Breast epithelium (tissue), 4 donors: Measurements from ENCODE around the gene ASTN1. TPM values are rescaled to one million over a fixed set of nuclear protein-coding genes. Genes with fewer than 3 reads are reported as not detected.

Experiments
- DNase-seq, 2 donors: peaks; one replicate each; pipeline ENCODE4 v3.0.0-alpha.2; 2019; ENCODE audit warnings: low spot score in 2 of 2
- H3K27ac ChIP-seq, 2 donors: fragments of 200-600 bp; sonication (generic) in 1 of 2; one replicate each; pipeline ENCODE4 v1.5.1; 2016 to 2019; ENCODE audit warnings: mild to moderate bottlenecking in 1 of 2
- H3K27me3 ChIP-seq, 2 donors: fragments of 200-600 bp; sonication (generic) in 1 of 2; one replicate each; pipeline versions ENCODE4 v1.5.1 to v1.6.0; 2017 to 2019; ENCODE audit warnings: control low read depth in 1 of 2, mild to moderate bottlenecking in 1 of 2
- H3K36me3 ChIP-seq: fragments of 200-600 bp; one replicate; pipeline ENCODE4 v1.5.1; 2019
- H3K4me1 ChIP-seq, 2 donors: fragments of 200-600 bp; sonication (generic); one replicate each; pipeline ENCODE4 v1.5.1; 2016 to 2019; ENCODE audit warnings: control low read depth in 1 of 2
- H3K4me3 ChIP-seq, 3 donors: fragments of 200-600 bp; sonication (generic); 1 replicate in 2 of 3; 2 replicates in 1 of 3; pipeline ENCODE4 v1.5.1; 2016 to 2019; ENCODE audit warnings: mild to moderate bottlenecking in 3 of 3, moderate library complexity in 2 of 3
- H3K9me3 ChIP-seq, 2 donors: fragments of 200-600 bp; sonication (generic) in 1 of 2; one replicate each; pipeline ENCODE4 v1.5.1; 2016 to 2019; ENCODE audit warnings: control low read depth in 1 of 2
- CTCF ChIP-seq, 3 donors: fragments of 450-650 bp; IDR thresholded peaks; one replicate each; pipeline ENCODE4 v1.5.1; 2016 to 2017; ENCODE audit warnings: antibody characterized with exemption in 3 of 3, mild to moderate bottlenecking in 3 of 3, moderate library complexity in 3 of 3
- POLR2A ChIP-seq: fragments of 450-650 bp; IDR thresholded peaks from one replicate; pipeline ENCODE4 v1.6.1; 2016; ENCODE audit warnings: antibody characterized with exemption, mild to moderate bottlenecking, moderate library complexity
- POLR2AphosphoS5 ChIP-seq, 3 donors: sonication (generic); formaldehyde crosslinking; IDR thresholded peaks; one replicate each; pipeline ENCODE4 v1.6.1; 2017; ENCODE audit warnings: antibody characterized with exemption in 3 of 3
- intact Hi-C: fragments of 100-400 bp; cut with DNase I; formaldehyde crosslinking; loops from one replicate; pipeline ENCODE4 v1.15.1; 2023; ENCODE audit warnings: low total_unique reads
- total RNA-seq, 3 donors: library from RNA; depleted of rRNA; stranded (reverse); fragments of >200 nt; gene quantifications; one replicate each; pipeline ENCODE4 v1.1.0, GENCODE V29; 2016

The ASTN1 gene
- total RNA-seq, 3 donors from 2014 or later = 0.16 to 1.5 (median 0.33) TPM

- intact Hi-C loops = no loop called here
- no peaks in the 10 kb centered on the region for H3K36me3 ChIP-seq
Measured at GRCh38 chr1:177048314-177049069, 116.0 kb downstream of the ASTN1 start.

GRCh38 chr1:177045151-177045550 lies 119.4 kb downstream of the ASTN1 start:
- H3K27ac ChIP-seq = no peak overlapping the region
- intact Hi-C loops = no loop called here
- no peaks in the 10 kb centered on the region for H3K27me3 ChIP-seq
- H3K36me3 ChIP-seq = no peaks in the 10 kb centered on the region
- no peaks in the 10 kb centered on the region for H3K4me1 ChIP-seq
- TF ChIP-seq POLR2A (no peak), POLR2AphosphoS5 (IDR thresholded peaks at IDR 0.05) (no peak), CTCF (IDR thresholded peaks at IDR 0.05) (no peak)
- H3K4me3 ChIP-seq = no peak overlapping the region
- DNase-seq = no peak
- H3K9me3 ChIP-seq = no peaks in the 10 kb centered on the region

More at GRCh38 chr1:177048314-177049069, 116.0 kb downstream of the ASTN1 start:
- TF ChIP-seq CTCF (IDR thresholded peaks at IDR 0.05) = no peak
- TF ChIP-seq POLR2A = no peak
- TF ChIP-seq POLR2AphosphoS5 (IDR thresholded peaks at IDR 0.05) = no peak
- no peaks in the 10 kb centered on the region for H3K27me3 ChIP-seq
- H3K4me1 ChIP-seq = no peaks in the 10 kb centered on the region
- peak in 1 of 2 donors; percentile 25 for DNase-seq
- H3K4me3 ChIP-seq = no peak overlapping the region
- H3K9me3 ChIP-seq = no peaks in the 10 kb centered on the region
- peak overlapping the region in 1 of 2 donors; percentile 56 for H3K27ac ChIP-seq

GRCh38 chr1:177044390-177044789 lies 120.1 kb downstream of the ASTN1 start:
- H3K36me3 ChIP-seq = no peaks in the 10 kb centered on the region
- TF ChIP-seq CTCF (IDR thresholded peaks at IDR 0.05) = no peak
- TF ChIP-seq POLR2A = no peak
- no peak for TF ChIP-seq POLR2AphosphoS5 (IDR thresholded peaks at IDR 0.05)
- no peaks in the 10 kb centered on the region for H3K27me3 ChIP-seq
- no peaks in the 10 kb centered on the region for H3K4me1 ChIP-seq
- intact Hi-C loops = no loop called here
- H3K4me3 ChIP-seq = no peak overlapping the region
- no peak for DNase-seq
- no peaks in the 10 kb centered on the region for H3K9me3 ChIP-seq
- no peak overlapping the region for H3K27ac ChIP-seq

GRCh38 chr1:177043597-177043996 lies 120.9 kb downstream of the ASTN1 start:
- no peaks in the 10 kb centered on the region for H3K36me3 ChIP-seq
- no peaks in the 10 kb centered on the region for H3K9me3 ChIP-seq
- TF ChIP-seq POLR2AphosphoS5 (IDR thresholded peaks at IDR 0.05) (no peak), CTCF (IDR thresholded peaks at IDR 0.05) (no peak)
- DNase-seq = no peak
- intact Hi-C loops = no loop called here
- H3K27me3 ChIP-seq = no peaks in the 10 kb centered on the region
- no peaks in the 10 kb centered on the region for H3K4me1 ChIP-seq
- no peak overlapping the region for H3K27ac ChIP-seq
- no peak overlapping the region for H3K4me3 ChIP-seq

GRCh38 chr1:177035586-177035985 lies 128.9 kb downstream of the ASTN1 start:
- DNase-seq = no peak
- Histone ChIP-seq H3K27me3 (no peaks in the 10 kb centered on the region), H3K9me3 (no peaks in the 10 kb centered on the region), H3K36me3 (no peaks in the 10 kb centered on the region), H3K4me3 (no peak overlapping the region), H3K4me1 (no peaks in the 10 kb centered on the region), H3K27ac (no peak overlapping the region)
- TF ChIP-seq POLR2AphosphoS5 (IDR thresholded peaks at IDR 0.05) (no peak), POLR2A (no peak), CTCF (IDR thresholded peaks at IDR 0.05) (no peak)
- intact Hi-C loops = no loop called here
